ENCODE data around the gene COPA.

DNA sequence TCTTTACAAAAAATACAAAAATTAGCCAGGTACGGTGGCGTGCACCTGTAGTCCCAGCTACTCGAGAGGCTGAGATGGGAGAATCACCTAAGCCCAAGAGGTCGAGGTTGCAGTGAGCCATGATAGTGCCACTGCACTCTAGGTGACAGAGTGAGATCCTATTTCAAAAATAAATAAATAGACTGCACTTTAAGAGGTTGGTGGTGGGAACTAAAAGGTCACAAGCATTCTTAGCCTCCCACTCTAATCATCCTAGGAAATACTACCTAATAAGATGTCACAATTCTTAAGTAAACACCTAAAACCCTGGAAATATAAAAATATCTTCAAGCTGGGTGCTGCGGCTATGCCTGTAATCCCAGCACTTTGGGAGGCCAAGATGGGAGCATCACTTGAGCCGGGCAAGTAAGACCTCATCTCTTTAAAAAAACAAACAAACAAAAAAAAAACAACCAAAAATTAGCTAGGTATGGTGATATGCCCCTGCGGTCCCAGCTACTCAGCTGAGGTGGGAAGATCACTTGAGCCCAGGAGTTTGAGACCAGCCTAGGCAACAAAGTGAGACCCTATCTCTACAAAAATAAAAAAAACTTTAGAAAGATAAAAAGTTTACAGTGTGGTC lies 84.8 kb downstream of the COPA start:
- TF ChIP-seq, protein P1, sequence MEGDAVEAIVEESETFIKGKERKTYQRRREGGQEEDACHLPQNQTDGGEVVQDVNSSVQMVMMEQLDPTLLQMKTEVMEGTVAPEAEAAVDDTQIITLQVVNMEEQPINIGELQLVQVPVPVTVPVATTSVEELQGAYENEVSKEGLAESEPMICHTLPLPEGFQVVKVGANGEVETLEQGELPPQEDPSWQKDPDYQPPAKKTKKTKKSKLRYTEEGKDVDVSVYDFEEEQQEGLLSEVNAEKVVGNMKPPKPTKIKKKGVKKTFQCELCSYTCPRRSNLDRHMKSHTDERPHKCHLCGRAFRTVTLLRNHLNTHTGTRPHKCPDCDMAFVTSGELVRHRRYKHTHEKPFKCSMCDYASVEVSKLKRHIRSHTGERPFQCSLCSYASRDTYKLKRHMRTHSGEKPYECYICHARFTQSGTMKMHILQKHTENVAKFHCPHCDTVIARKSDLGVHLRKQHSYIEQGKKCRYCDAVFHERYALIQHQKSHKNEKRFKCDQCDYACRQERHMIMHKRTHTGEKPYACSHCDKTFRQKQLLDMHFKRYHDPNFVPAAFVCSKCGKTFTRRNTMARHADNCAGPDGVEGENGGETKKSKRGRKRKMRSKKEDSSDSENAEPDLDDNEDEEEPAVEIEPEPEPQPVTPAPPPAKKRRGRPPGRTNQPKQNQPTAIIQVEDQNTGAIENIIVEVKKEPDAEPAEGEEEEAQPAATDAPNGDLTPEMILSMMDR (IDR thresholded peaks at IDR 0.05 in 8 of 11, conservative IDR thresholded peaks at IDR 0.05 in 3 of 11): no peak
- TF ChIP-seq POLR2AphosphoS5 (IDR thresholded peaks at IDR 0.05) (no peak), POLR2A (IDR thresholded peaks at IDR 0.05) (no peak)
